PC-3 (cell line): ENCODE data around the gene GLRB.

Source experiments
- EZH2 ChIP-seq: fragments of 300-600 bp; sonication (generic); IDR thresholded peaks from one replicate; pipeline ENCODE4 v1.6.1; 2017; ENCODE audit warnings: antibody characterized with exemption, mild to moderate bottlenecking, low read length; ENCODE audit not compliant: unreplicated experiment
- TF ChIP-seq, protein P1 (sequence below): fragments of 300-600 bp; sonication (generic); conservative IDR thresholded peaks from 2 replicates; pipeline ENCODE4 v1.5.1; 2017; ENCODE audit warnings: antibody characterized with exemption, low read depth, mild to moderate bottlenecking, low read length

DNA sequence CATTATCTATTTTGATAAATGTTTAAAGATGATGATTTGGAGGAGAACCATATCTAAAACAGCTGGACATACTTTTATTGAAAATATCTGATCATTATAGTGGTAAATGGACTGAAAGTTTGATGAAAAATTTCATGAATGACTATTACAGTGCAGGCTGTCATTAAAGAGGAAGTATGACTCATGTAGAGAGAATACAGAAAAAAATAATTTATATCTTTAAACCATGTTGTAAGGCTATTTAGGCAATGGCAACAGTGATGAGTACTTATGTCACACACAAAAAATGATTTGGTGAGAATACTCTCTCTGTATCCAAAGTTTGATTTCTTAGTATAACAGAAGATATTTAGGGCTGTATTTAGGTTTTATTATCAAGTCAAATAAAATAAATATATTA is 3.9 kb upstream of the GLRB start:
- TF ChIP-seq, protein P1, sequence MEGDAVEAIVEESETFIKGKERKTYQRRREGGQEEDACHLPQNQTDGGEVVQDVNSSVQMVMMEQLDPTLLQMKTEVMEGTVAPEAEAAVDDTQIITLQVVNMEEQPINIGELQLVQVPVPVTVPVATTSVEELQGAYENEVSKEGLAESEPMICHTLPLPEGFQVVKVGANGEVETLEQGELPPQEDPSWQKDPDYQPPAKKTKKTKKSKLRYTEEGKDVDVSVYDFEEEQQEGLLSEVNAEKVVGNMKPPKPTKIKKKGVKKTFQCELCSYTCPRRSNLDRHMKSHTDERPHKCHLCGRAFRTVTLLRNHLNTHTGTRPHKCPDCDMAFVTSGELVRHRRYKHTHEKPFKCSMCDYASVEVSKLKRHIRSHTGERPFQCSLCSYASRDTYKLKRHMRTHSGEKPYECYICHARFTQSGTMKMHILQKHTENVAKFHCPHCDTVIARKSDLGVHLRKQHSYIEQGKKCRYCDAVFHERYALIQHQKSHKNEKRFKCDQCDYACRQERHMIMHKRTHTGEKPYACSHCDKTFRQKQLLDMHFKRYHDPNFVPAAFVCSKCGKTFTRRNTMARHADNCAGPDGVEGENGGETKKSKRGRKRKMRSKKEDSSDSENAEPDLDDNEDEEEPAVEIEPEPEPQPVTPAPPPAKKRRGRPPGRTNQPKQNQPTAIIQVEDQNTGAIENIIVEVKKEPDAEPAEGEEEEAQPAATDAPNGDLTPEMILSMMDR, result no peak
- TF ChIP-seq EZH2, result no peak
